Measurements from ENCODE around the gene PHIP. TPM values are rescaled to one million over a fixed set of nuclear protein-coding genes. Genes with fewer than 3 reads are reported as not detected.

The PHIP gene
- total and polyA plus RNA-seq, 9 of the 15 experiments (the other 6 are each of a cell fraction or from before 2014, with no cell fraction given), result 8.1 to 36.3 (median 16.5) TPM

DNA sequence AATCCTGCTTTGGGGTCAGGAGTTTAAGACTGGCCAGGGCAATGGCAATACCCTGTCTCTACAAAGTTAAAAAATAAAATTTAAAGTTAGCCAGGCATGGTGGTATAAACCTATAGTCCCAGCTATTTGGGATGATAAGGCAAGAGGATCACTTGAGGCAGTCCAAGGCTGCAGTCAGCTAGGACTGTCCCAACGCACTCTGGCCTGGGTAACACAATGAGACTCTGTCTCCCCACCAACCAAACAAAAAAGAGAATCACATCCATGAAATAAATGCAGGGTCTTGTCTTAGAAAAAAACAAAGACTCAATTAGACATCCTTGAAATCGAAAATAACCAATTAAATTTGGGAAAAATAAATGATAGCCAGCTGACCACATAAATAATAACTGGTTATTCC is 88.9 kb downstream of the PHIP start:
- 81% methylated on average over 2 of the region's 2 CpGs for WGBS (ENCODE audit: insufficient coverage, low coverage, missing lambda C conversion rate)
- Histone ChIP-seq H3K27ac (ENCODE audit: extremely low read depth, low read depth, low read length) (no peak overlapping the region), H3K27me3 (ENCODE audit: control insufficient read depth in 2 of 2, insufficient read depth in 2 of 2, low read length in 2 of 2) (no peaks in the 10 kb centered on the region), H2AFZ (ENCODE audit: low read depth, low read length) (no peak overlapping the region), H3K9ac (ENCODE audit: insufficient read depth in 1 of 2, low read depth in 2 of 2, low read length in 2 of 2) (no peak overlapping the region), H3K4me1 (replicated peaks in 1 of 2; ENCODE audit: control insufficient read depth in 2 of 2, insufficient read depth in 2 of 2, low read length in 2 of 2) (no peaks in the 10 kb centered on the region), H3K9me1 (ENCODE audit: control insufficient read depth, insufficient read depth, low read length) (no peaks in the 10 kb centered on the region), H3K4me2 (ENCODE audit: insufficient read depth, low read length) (no peak overlapping the region), H3K9me3 (replicated peaks; ENCODE audit: control insufficient read depth, insufficient read depth, low read depth, low read length) (no peaks in the 10 kb centered on the region), H4K20me1 (replicated peaks; ENCODE audit: control insufficient read depth, insufficient read depth, low read length) (no peaks in the 10 kb centered on the region), H3K36me3 (ENCODE audit: control insufficient read depth, insufficient read depth, low read length) (peaks cover 91% of the 10 kb centered on the region), H3K4me3 (no peak overlapping the region), H3K79me2 (ENCODE audit: control insufficient read depth, insufficient read depth, low read length) (no peaks in the 10 kb centered on the region)
- CTCF ChIA-PET (ENCODE audit: low intra/inter-chr PET ratio), result no interaction called here
- DNase-seq (ENCODE audit: extremely low read depth in 1 of 4, low spot score in 3 of 4), result no peak
- BruUV-seq (replicated peaks), result no TSS peak
- no peak for ATAC-seq
- intact Hi-C loops (cut with micrococcal nuclease) (no loop called here), in situ Hi-C loops (cut with MboI) (no loop called here)
- FAIRE-seq, result no peak
- TF ChIP-seq TAF15 (IDR thresholded peaks at IDR 0.05; ENCODE audit: low read depth, low read length) (no peak), MXI1 (IDR thresholded peaks at IDR 0.05; ENCODE audit: low read depth, low read length) (no peak), RCOR1 (IDR thresholded peaks at IDR 0.05; ENCODE audit: borderline replicate concordance in 1 of 2, low read depth in 2 of 2, low read length in 2 of 2) (no peak), GTF2A2 (tag; IDR thresholded peaks at IDR 0.05) (no peak), ZNF212 (CRISPR knock-in tag; IDR thresholded peaks at IDR 0.05) (no peak), RAD21 (CRISPR knock-in tag; conservative IDR thresholded peaks at IDR 0.05 in 1 of 2, IDR thresholded peaks at IDR 0.05 in 1 of 2) (no peak), LEF1 (IDR thresholded peaks at IDR 0.05) (no peak)
- TF ChIP-seq, protein P1, sequence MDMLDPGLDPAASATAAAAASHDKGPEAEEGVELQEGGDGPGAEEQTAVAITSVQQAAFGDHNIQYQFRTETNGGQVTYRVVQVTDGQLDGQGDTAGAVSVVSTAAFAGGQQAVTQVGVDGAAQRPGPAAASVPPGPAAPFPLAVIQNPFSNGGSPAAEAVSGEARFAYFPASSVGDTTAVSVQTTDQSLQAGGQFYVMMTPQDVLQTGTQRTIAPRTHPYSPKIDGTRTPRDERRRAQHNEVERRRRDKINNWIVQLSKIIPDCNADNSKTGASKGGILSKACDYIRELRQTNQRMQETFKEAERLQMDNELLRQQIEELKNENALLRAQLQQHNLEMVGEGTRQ (CRISPR knock-in tag; IDR thresholded peaks at IDR 0.05), result no peak
- TF ChIP-seq, protein P2, sequence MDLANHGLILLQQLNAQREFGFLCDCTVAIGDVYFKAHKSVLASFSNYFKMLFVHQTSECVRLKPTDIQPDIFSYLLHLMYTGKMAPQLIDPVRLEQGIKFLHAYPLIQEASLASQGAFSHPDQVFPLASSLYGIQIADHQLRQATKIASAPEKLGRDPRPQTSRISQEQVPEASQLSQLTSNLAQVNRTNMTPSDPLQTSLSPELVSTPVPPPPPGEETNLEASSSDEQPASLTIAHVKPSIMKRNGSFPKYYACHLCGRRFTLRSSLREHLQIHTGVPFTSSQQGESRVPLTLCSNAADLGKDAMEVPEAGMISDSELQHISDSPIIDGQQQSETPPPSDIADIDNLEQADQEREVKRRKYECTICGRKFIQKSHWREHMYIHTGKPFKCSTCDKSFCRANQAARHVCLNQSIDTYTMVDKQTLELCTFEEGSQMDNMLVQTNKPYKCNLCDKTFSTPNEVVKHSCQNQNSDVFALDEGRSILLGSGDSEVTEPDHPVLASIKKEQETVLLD (IDR thresholded peaks at IDR 0.05), result no peak
- POLR2A ChIA-PET, result interaction anchor here (1.2 kb wide), 1 partner anchor 9 kb away, joined by 3 read pairs; no protein-coding TSS in a partner anchor

All from K562 (cell line).